Right ventricle myocardium superior (tissue), 1 donor: ENCODE measurements around the gene RWDD3. TPM values are rescaled to one million over a fixed set of nuclear protein-coding genes. Genes with fewer than 3 reads are reported as not detected.

Experiments used
- ATAC-seq: fragments of 200-7000 bp; cut with Tn5 transposase; one replicate; pipeline ENCODE4 v1.9.1; 2020; ENCODE audit warnings: mild to moderate bottlenecking; ENCODE audit not compliant: poor library complexity
- DNase-seq: peaks from one replicate; pipeline ENCODE4 v3.0.0-alpha.2; 2020
- intact Hi-C: fragments of 100-400 bp; cut with DNase I; formaldehyde crosslinking; loops from one replicate; pipeline ENCODE4 v1.11.2; 2022
- long read RNA-seq: library from polyadenylated mRNA; unstranded; transcript quantifications from one replicate; pipeline ENCODE4 v2.0.0, GENCODE V29; 2021
- total RNA-seq: library from RNA; stranded (reverse); fragmentation: NEBNext Ultra II Directional; extraction: Animal tissue kit (Norgen Biotek cat#: 25700); gene quantifications from one replicate; pipeline ENCODE4 v1.2.1, GENCODE V29; 2021
- donor health status: DM: no; HTN: yes; CAD: no; lungs with severe emphysema.

RWDD3 gene
- 15.9 TPM for total RNA-seq
- long read RNA-seq, transcript RWDD3-202 (4 exons, 1,235 nt) = major isoform, 7 of 20 reads
- long read RNA-seq, partial matches to known transcripts = 4 of 20 reads
- long read RNA-seq, other reads (novel, unspliced or antisense) = 7 of 20 reads

GRCh38 chr1:95233737-95234500 lies at the start of gene RWDD3:
Gene RWDD3, plus strand, starts transcription at chr1:95234210. Its CDS starts 21 bp downstream, at chr1:95234231.
- ATAC-seq (peak; percentile 95), DNase-seq (peak; percentile 98)
- intact Hi-C loops = loop anchor here (5.0 to 10.0 kb wide), 2 partner anchors 119 to 162 kb away; partner anchors contain the start of genes ALG14 and TLCD4

GRCh38 chr1:95186149-95186548 lies 47.9 kb upstream of the RWDD3 start:
- intact Hi-C loops = no loop called here
- ATAC-seq (peak; percentile 12), DNase-seq (no peak)

- DNase-seq (no peak), ATAC-seq (no peak)
- intact Hi-C loops = no loop called here
These were observed 40.4 kb upstream of the RWDD3 start for GRCh38 chr1:95193591-95193990.

- ATAC-seq (no peak), DNase-seq (no peak)
- intact Hi-C loops = no loop called here
These were observed 39.0 kb upstream of the RWDD3 start for GRCh38 chr1:95195046-95195445.

GRCh38 chr1:95196017-95196416 lies 38.0 kb upstream of the RWDD3 start:
- no peak for DNase-seq
- peak; percentile 79 for ATAC-seq
- intact Hi-C loops = no loop called here

- no peak for DNase-seq
- ATAC-seq = peak; percentile 63
- intact Hi-C loops = no loop called here
These were observed 36.3 kb upstream of the RWDD3 start for GRCh38 chr1:95197616-95198252.

GRCh38 chr1:95201905-95202304 lies 32.1 kb upstream of the RWDD3 start:
- intact Hi-C loops = no loop called here
- no peak for DNase-seq
- ATAC-seq = no peak

GRCh38 chr1:95203908-95204437 lies 30.0 kb upstream of the RWDD3 start:
- DNase-seq (no peak), ATAC-seq (no peak)

GRCh38 chr1:95206514-95206913 lies 27.5 kb upstream of the RWDD3 start:
- DNase-seq (no peak), ATAC-seq (no peak)
- intact Hi-C loops = no loop called here

More at GRCh38 chr1:95203908-95204437, 30.0 kb upstream of the RWDD3 start:
- intact Hi-C loops = no loop called here

- intact Hi-C loops = no loop called here
- DNase-seq (no peak), ATAC-seq (peak; percentile 54)
These were observed 26.6 kb upstream of the RWDD3 start for GRCh38 chr1:95207223-95207935.

GRCh38 chr1:95208876-95209275 lies 25.1 kb upstream of the RWDD3 start:
- DNase-seq = no peak
- peak; percentile 27 for ATAC-seq
- intact Hi-C loops = no loop called here

- intact Hi-C loops = no loop called here
- peak; percentile 46 for ATAC-seq
These were observed 24.7 kb upstream of the RWDD3 start for GRCh38 chr1:95209291-95209690.

GRCh38 chr1:95216292-95216990 lies 17.6 kb upstream of the RWDD3 start:
- intact Hi-C loops = no loop called here
- DNase-seq (no peak), ATAC-seq (no peak)

More at GRCh38 chr1:95209291-95209690, 24.7 kb upstream of the RWDD3 start:
- DNase-seq = no peak

GRCh38 chr1:95217371-95217770 lies 16.6 kb upstream of the RWDD3 start:
- ATAC-seq (no peak), DNase-seq (no peak)
- intact Hi-C loops = no loop called here

GRCh38 chr1:95219407-95219806 lies 14.6 kb upstream of the RWDD3 start:
- intact Hi-C loops = no loop called here
- DNase-seq (no peak), ATAC-seq (no peak)

- ATAC-seq (no peak), DNase-seq (no peak)
- intact Hi-C loops = no loop called here
These were observed 12.7 kb upstream of the RWDD3 start for GRCh38 chr1:95221306-95221705.

GRCh38 chr1:95222629-95223028 lies 11.4 kb upstream of the RWDD3 start:
- DNase-seq (no peak), ATAC-seq (no peak)
- intact Hi-C loops = no loop called here

- intact Hi-C loops = no loop called here
- DNase-seq (no peak), ATAC-seq (peak; percentile 73)
These were observed 10.9 kb upstream of the RWDD3 start for GRCh38 chr1:95223110-95223509.
